Parathyroid adenoma (tissue), 2 donors: ENCODE measurements around the gene SLC1A2.

Experiments
- H2AFZ ChIP-seq: fragments of 300-600 bp; sonication (generic); one replicate; pipeline ENCODE4 v1.7.0; 2017; ENCODE audit warnings: antibody characterized with exemption, mild to moderate bottlenecking
- H3K27ac ChIP-seq: fragments of 300-600 bp; sonication (generic); one replicate; pipeline ENCODE4 v1.7.0; 2017
- H3K27me3 ChIP-seq: fragments of 300-600 bp; sonication (generic); one replicate; pipeline ENCODE4 v1.7.0; 2017; ENCODE audit warnings: low read length; ENCODE audit not compliant: control insufficient read depth, insufficient read depth
- H3K36me3 ChIP-seq: fragments of 300-600 bp; sonication (generic); one replicate; pipeline ENCODE4 v1.7.0; 2017; ENCODE audit warnings: low read length; ENCODE audit not compliant: control insufficient read depth, insufficient read depth
- H3K4me1 ChIP-seq: fragments of 300-600 bp; sonication (generic); one replicate; pipeline ENCODE4 v1.7.0; 2017; ENCODE audit warnings: control low read depth
- H3K4me2 ChIP-seq: fragments of 300-600 bp; sonication (generic); one replicate; pipeline ENCODE4 v1.7.0; 2017; ENCODE audit warnings: low read length
- H3K4me3 ChIP-seq: fragments of 300-600 bp; sonication (generic); one replicate; pipeline ENCODE4 v1.7.0; 2017; ENCODE audit warnings: low read depth, low read length
- H3K79me2 ChIP-seq: fragments of 300-600 bp; sonication (generic); one replicate; pipeline ENCODE4 v1.7.0; 2017; ENCODE audit warnings: control low read depth
- H3K9ac ChIP-seq: fragments of 300-600 bp; sonication (generic); one replicate; pipeline ENCODE4 v1.7.0; 2017; ENCODE audit warnings: mild to moderate bottlenecking
- H3K9me3 ChIP-seq: fragments of 300-600 bp; sonication (generic); one replicate; pipeline ENCODE4 v1.7.0; 2017; ENCODE audit warnings: low read length; ENCODE audit not compliant: control insufficient read depth
- CTCF ChIP-seq: fragments of 300-600 bp; sonication (generic); IDR thresholded peaks from one replicate; pipeline ENCODE4 v1.7.0; 2017; ENCODE audit warnings: antibody characterized with exemption, mild to moderate bottlenecking
- donor health status: primary hyperparathyroidism.

Gene SLC1A2

GRCh38 chr11:35373284-35373933 is 45.9 kb downstream of the SLC1A2 start:
- H3K9ac ChIP-seq, result no peak overlapping the region
- H3K27ac ChIP-seq, result no peak overlapping the region
- H3K9me3 ChIP-seq, result no peaks in the 10 kb centered on the region
- no peak overlapping the region for H3K4me3 ChIP-seq
- H3K4me2 ChIP-seq, result no peak overlapping the region
- H2AFZ ChIP-seq, result no peak overlapping the region
- H3K27me3 ChIP-seq, result no peaks in the 10 kb centered on the region
- H3K4me1 ChIP-seq, result no peaks in the 10 kb centered on the region
- H3K36me3 ChIP-seq, result no peaks in the 10 kb centered on the region
- no peak for TF ChIP-seq CTCF
- H3K79me2 ChIP-seq, result no peaks in the 10 kb centered on the region

GRCh38 chr11:35372565-35373283 is 46.6 kb downstream of the SLC1A2 start:
- no peak for TF ChIP-seq CTCF
- Histone ChIP-seq H3K36me3 (no peaks in the 10 kb centered on the region), H3K79me2 (no peaks in the 10 kb centered on the region), H3K9me3 (no peaks in the 10 kb centered on the region), H3K4me1 (no peaks in the 10 kb centered on the region), H3K27ac (no peak overlapping the region), H2AFZ (no peak overlapping the region), H3K9ac (no peak overlapping the region), H3K4me3 (no peak overlapping the region), H3K4me2 (no peak overlapping the region), H3K27me3 (no peaks in the 10 kb centered on the region)

- no peak for TF ChIP-seq CTCF
- no peak overlapping the region for H3K9ac ChIP-seq
- no peak overlapping the region for H2AFZ ChIP-seq
- H3K4me1 ChIP-seq, result no peaks in the 10 kb centered on the region
- no peaks in the 10 kb centered on the region for H3K79me2 ChIP-seq
- no peak overlapping the region for H3K4me3 ChIP-seq
- H3K4me2 ChIP-seq, result no peak overlapping the region
- no peaks in the 10 kb centered on the region for H3K9me3 ChIP-seq
- no peaks in the 10 kb centered on the region for H3K36me3 ChIP-seq
- no peaks in the 10 kb centered on the region for H3K27me3 ChIP-seq
- no peak overlapping the region for H3K27ac ChIP-seq
Observed at GRCh38 chr11:35367491-35367890, 51.9 kb downstream of the SLC1A2 start.

- no peak overlapping the region for H3K9ac ChIP-seq
- no peaks in the 10 kb centered on the region for H3K4me1 ChIP-seq
- H3K27me3 ChIP-seq, result no peaks in the 10 kb centered on the region
- H3K36me3 ChIP-seq, result no peaks in the 10 kb centered on the region
- no peak overlapping the region for H2AFZ ChIP-seq
- H3K79me2 ChIP-seq, result no peaks in the 10 kb centered on the region
- H3K9me3 ChIP-seq, result no peaks in the 10 kb centered on the region
- TF ChIP-seq CTCF, result no peak
- H3K4me3 ChIP-seq, result no peak overlapping the region
- H3K4me2 ChIP-seq, result no peak overlapping the region
- no peak overlapping the region for H3K27ac ChIP-seq
Observed at GRCh38 chr11:35366798-35367197, 52.6 kb downstream of the SLC1A2 start.

- no peak for TF ChIP-seq CTCF
- Histone ChIP-seq H3K27me3 (no peaks in the 10 kb centered on the region), H2AFZ (no peak overlapping the region), H3K9ac (no peak overlapping the region), H3K9me3 (no peaks in the 10 kb centered on the region), H3K4me3 (no peak overlapping the region), H3K4me2 (no peak overlapping the region), H3K4me1 (no peaks in the 10 kb centered on the region), H3K79me2 (no peaks in the 10 kb centered on the region), H3K36me3 (no peaks in the 10 kb centered on the region), H3K27ac (no peak overlapping the region)
Observed at GRCh38 chr11:35365961-35366360, 53.4 kb downstream of the SLC1A2 start.
